HepG2 (cell line): ENCODE data around the gene PPM1F. TPM values are rescaled to one million over a fixed set of nuclear protein-coding genes. Genes with fewer than 3 reads are reported as not detected.

Source experiments
- CENPT ChIP-seq: sonication (generic); formaldehyde crosslinking; IDR thresholded peaks from 2 replicates; pipeline ENCODE4 v1.8.0; 2022; ENCODE audit warnings: low read depth, mild to moderate bottlenecking, moderate library complexity, missing genetic modification reagents
- CREB1 ChIP-seq, 2 experiments: fragments of 450-650 bp in 1 of 2; IDR thresholded peaks; 2 replicates each; pipeline ENCODE4 v1.6.1; 2016 to 2017; ENCODE audit warnings: control low read depth in 1 of 2, mild to moderate bottlenecking in 1 of 2, missing compliant biosample characterization in 1 of 2, missing genetic modification characterization in 1 of 2
- FOXM1 ChIP-seq: sonication (generic); formaldehyde crosslinking; IDR thresholded peaks from 2 replicates; pipeline ENCODE4 v1.5.0; 2020; ENCODE audit warnings: missing genetic modification reagents
- KAT7 ChIP-seq: IDR thresholded peaks from 2 replicates; pipeline ENCODE4 v1.6.1; 2018; ENCODE audit warnings: borderline replicate concordance, missing compliant biosample characterization
- KLF12 ChIP-seq: sonication (generic); formaldehyde crosslinking; IDR thresholded peaks from 2 replicates; pipeline ENCODE4 v1.4.0; 2020; ENCODE audit warnings: missing genetic modification reagents, borderline replicate concordance
- SAP130 ChIP-seq: IDR thresholded peaks from 2 replicates; pipeline ENCODE4 v1.6.1; 2016; ENCODE audit warnings: low read depth
- SMC3 ChIP-seq: IDR thresholded peaks from 2 replicates; pipeline ENCODE4 v1.6.1; 2011; ENCODE audit warnings: low read length, improper control_type of control experiment
- STAG1 ChIP-seq: sonication (generic); formaldehyde crosslinking; IDR thresholded peaks from 2 replicates; pipeline ENCODE4 v1.4.0; 2020; ENCODE audit warnings: missing genetic modification reagents
- TBL1XR1 ChIP-seq: fragments of 150-350 bp; IDR thresholded peaks from 2 replicates; pipeline ENCODE4 v1.6.1; 2014; ENCODE audit warnings: borderline replicate concordance, low read length; ENCODE audit not compliant: partially characterized antibody
- ZC3H4 ChIP-seq: sonication (generic); formaldehyde crosslinking; IDR thresholded peaks from 2 replicates; pipeline ENCODE4 v1.4.0; 2020; ENCODE audit warnings: missing genetic modification reagents, borderline replicate concordance
- ZIK1 ChIP-seq: sonication (generic); formaldehyde crosslinking; IDR thresholded peaks from 2 replicates; pipeline ENCODE4 v1.5.0; 2020; ENCODE audit warnings: mild to moderate bottlenecking, low read depth, missing genetic modification reagents, borderline replicate concordance
- ZNF101 ChIP-seq: sonication (generic); formaldehyde crosslinking; IDR thresholded peaks from 2 replicates; pipeline ENCODE4 v1.4.0; 2020; ENCODE audit warnings: mild to moderate bottlenecking, low read depth, missing genetic modification reagents, borderline replicate concordance
- ZNF235 ChIP-seq: sonication (generic); formaldehyde crosslinking; IDR thresholded peaks from 2 replicates; pipeline ENCODE4 v1.8.1; 2023; ENCODE audit warnings: mild to moderate bottlenecking, missing genetic modification reagents, borderline replicate concordance
- ZNF552 ChIP-seq: sonication (generic); formaldehyde crosslinking; IDR thresholded peaks from 2 replicates; pipeline ENCODE4 v1.9.0; 2022; ENCODE audit warnings: missing genetic modification reagents, mild to moderate bottlenecking, borderline replicate concordance
- ZNF558 ChIP-seq: sonication (generic); formaldehyde crosslinking; IDR thresholded peaks from 2 replicates; pipeline ENCODE4 v1.9.0; 2022; ENCODE audit warnings: mild to moderate bottlenecking, missing genetic modification reagents, borderline replicate concordance
- ZNF7 ChIP-seq: IDR thresholded peaks from 2 replicates; pipeline ENCODE4 v1.6.1; 2016; ENCODE audit warnings: missing biosample characterization, missing genetic modification reagents
- polyA plus RNA-seq, 8 experiments: library from polyadenylated mRNA; depleted of rRNA in 3 of 8; stranded (reverse) in 7 of 8; unstranded in 1 of 8; fragments of >200 nt; fragmentation: Illumina TruSeq in 4 of 8; extraction: Trizol in 4 of 8; gene quantifications; 2 replicates each; pipeline versions ENCODE4 v1.2.1 to v1.2.3, GENCODE V29; 2011 to 2016; ENCODE audit warnings: low read depth in 4 of 8, missing spikeins in 1 of 8, mixed read lengths in 1 of 8; ENCODE audit not compliant: insufficient read depth in 1 of 8
- total RNA-seq, 5 experiments: library from RNA; depleted of rRNA; stranded (reverse); fragments of >200 nt; fragmentation: Illumina TruSeq; extraction: Trizol; gene quantifications; 2 replicates each; pipeline ENCODE4 v1.2.3, GENCODE V29; 2016; ENCODE audit warnings: low read depth in 1 of 5
- TF ChIP-seq, protein P1 (sequence below): sonication (generic); formaldehyde crosslinking; IDR thresholded peaks from 2 replicates; pipeline ENCODE4 v1.5.0; 2020; ENCODE audit warnings: missing genetic modification reagents, mild to moderate bottlenecking, borderline replicate concordance
- TF ChIP-seq, protein P2 (sequence below): sonication (generic); formaldehyde crosslinking; conservative IDR thresholded peaks from 2 replicates; pipeline ENCODE4 v1.4.0; 2020; ENCODE audit warnings: missing genetic modification reagents
- TF ChIP-seq, protein P3 (sequence below): sonication (generic); formaldehyde crosslinking; IDR thresholded peaks from 2 replicates; pipeline ENCODE4 v1.4.0; 2020; ENCODE audit warnings: missing genetic modification reagents
- TF ChIP-seq, protein P4 (sequence below): sonication (generic); formaldehyde crosslinking; IDR thresholded peaks from 2 replicates; pipeline ENCODE4 v1.5.0; 2020; ENCODE audit warnings: mild to moderate bottlenecking, missing genetic modification reagents
- TF ChIP-seq, protein P5 (sequence below): IDR thresholded peaks from 2 replicates; pipeline ENCODE4 v1.6.1; 2016; ENCODE audit warnings: low read depth, borderline replicate concordance

The PPM1F gene
- total and polyA plus RNA-seq, 2 of the 13 experiments (the other 11 are each of a cell fraction or from before 2014, with no cell fraction given) = 11.0 to 19.6 TPM

DNA sequence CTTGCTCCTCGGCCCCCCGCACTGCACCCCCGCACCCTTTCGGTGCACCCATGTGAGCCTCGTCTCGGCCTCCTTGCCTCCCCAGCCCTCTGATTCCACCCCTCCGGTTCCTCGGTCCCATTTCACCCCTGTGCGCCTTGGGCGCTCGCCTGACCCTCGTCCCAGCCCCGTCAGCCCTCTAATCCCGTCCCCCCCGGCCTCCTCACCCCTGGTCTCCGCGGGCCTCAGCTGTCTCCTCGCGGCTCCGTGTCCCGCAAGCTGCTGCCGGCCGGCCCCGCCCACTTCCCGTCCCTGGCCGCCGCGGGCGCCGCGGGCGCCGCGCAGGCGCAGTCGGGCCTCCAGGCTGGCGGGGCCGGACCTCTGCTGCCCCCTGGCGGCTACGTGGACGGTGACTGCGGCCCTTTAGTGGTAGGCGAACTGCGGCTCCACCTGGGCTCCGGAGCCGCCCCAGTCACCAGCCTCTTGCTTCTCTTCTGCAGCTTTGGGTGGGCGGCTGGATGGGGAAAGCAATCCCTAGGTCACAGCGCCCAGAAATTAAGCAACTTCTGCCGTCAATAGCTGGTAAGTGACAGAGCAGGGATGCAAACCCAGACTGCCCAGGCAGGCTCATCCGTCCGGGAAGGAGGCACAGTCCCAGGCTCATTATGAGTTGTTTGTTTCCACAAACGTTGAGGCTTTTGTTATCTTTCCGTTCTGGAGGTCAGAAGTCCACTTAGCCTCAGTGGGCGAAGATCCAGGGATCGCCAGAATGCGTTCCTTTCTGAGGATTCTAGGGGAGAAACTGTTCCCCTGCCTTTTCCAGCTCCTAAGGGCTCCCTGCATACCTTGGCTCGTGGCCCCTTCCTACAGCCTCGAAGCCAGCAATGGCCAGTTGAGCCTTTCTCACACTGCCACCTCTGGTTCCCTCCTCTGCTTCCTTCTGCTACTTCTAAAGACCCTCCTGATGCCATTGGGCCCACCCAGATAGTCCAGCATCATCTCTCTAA lies at the start of gene PPM1F (continued):
- TF ChIP-seq KLF12 (CRISPR knock-in tag) (no peak), KAT7 (CRISPR knock-in tag) (no peak), ZNF7 (no peak), ZNF101 (CRISPR knock-in tag) (no peak), ZNF558 (no peak; the same call in 1 of the 2 replicates), SMC3 (peak; percentile 9; the same call in 1 of the 2 replicates), TBL1XR1 (no peak), STAG1 (CRISPR knock-in tag) (peak; percentile 56), ZC3H4 (no peak), ZIK1 (CRISPR knock-in tag) (no peak), CENPT (CRISPR knock-in tag) (no peak), CREB1 (IDR thresholded peaks at IDR 0.05) (no peak), CREB1 (CRISPR knock-in tag; IDR thresholded peaks at IDR 0.05) (no peak), ZNF235 (CRISPR knock-in tag) (no peak), FOXM1 (CRISPR knock-in tag) (no peak), ZNF552 (CRISPR knock-in tag) (no peak), SAP130 (CRISPR knock-in tag) (peak; percentile 57)
- TF ChIP-seq, protein P1, sequence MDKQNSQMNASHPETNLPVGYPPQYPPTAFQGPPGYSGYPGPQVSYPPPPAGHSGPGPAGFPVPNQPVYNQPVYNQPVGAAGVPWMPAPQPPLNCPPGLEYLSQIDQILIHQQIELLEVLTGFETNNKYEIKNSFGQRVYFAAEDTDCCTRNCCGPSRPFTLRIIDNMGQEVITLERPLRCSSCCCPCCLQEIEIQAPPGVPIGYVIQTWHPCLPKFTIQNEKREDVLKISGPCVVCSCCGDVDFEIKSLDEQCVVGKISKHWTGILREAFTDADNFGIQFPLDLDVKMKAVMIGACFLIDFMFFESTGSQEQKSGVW = no peak
- TF ChIP-seq, protein P2, sequence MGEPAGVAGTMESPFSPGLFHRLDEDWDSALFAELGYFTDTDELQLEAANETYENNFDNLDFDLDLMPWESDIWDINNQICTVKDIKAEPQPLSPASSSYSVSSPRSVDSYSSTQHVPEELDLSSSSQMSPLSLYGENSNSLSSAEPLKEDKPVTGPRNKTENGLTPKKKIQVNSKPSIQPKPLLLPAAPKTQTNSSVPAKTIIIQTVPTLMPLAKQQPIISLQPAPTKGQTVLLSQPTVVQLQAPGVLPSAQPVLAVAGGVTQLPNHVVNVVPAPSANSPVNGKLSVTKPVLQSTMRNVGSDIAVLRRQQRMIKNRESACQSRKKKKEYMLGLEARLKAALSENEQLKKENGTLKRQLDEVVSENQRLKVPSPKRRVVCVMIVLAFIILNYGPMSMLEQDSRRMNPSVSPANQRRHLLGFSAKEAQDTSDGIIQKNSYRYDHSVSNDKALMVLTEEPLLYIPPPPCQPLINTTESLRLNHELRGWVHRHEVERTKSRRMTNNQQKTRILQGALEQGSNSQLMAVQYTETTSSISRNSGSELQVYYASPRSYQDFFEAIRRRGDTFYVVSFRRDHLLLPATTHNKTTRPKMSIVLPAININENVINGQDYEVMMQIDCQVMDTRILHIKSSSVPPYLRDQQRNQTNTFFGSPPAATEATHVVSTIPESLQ (CRISPR knock-in tag) = no peak
- TF ChIP-seq, protein P3, sequence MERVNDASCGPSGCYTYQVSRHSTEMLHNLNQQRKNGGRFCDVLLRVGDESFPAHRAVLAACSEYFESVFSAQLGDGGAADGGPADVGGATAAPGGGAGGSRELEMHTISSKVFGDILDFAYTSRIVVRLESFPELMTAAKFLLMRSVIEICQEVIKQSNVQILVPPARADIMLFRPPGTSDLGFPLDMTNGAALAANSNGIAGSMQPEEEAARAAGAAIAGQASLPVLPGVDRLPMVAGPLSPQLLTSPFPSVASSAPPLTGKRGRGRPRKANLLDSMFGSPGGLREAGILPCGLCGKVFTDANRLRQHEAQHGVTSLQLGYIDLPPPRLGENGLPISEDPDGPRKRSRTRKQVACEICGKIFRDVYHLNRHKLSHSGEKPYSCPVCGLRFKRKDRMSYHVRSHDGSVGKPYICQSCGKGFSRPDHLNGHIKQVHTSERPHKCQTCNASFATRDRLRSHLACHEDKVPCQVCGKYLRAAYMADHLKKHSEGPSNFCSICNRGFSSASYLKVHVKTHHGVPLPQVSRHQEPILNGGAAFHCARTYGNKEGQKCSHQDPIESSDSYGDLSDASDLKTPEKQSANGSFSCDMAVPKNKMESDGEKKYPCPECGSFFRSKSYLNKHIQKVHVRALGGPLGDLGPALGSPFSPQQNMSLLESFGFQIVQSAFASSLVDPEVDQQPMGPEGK (CRISPR knock-in tag) = no peak
- TF ChIP-seq, protein P4, sequence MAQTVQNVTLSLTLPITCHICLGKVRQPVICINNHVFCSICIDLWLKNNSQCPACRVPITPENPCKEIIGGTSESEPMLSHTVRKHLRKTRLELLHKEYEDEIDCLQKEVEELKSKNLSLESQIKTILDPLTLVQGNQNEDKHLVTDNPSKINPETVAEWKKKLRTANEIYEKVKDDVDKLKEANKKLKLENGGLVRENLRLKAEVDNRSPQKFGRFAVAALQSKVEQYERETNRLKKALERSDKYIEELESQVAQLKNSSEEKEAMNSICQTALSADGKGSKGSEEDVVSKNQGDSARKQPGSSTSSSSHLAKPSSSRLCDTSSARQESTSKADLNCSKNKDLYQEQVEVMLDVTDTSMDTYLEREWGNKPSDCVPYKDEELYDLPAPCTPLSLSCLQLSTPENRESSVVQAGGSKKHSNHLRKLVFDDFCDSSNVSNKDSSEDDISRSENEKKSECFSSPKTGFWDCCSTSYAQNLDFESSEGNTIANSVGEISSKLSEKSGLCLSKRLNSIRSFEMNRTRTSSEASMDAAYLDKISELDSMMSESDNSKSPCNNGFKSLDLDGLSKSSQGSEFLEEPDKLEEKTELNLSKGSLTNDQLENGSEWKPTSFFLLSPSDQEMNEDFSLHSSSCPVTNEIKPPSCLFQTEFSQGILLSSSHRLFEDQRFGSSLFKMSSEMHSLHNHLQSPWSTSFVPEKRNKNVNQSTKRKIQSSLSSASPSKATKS (CRISPR knock-in tag) = no peak
- TF ChIP-seq, protein P5, sequence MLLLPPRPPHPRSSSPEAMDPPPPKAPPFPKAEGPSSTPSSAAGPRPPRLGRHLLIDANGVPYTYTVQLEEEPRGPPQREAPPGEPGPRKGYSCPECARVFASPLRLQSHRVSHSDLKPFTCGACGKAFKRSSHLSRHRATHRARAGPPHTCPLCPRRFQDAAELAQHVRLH (CRISPR knock-in tag) = 0 out of 2 replicates have a peak, but pooled peaks have one; percentile 22
